NCI-H2081 treated with DMSO at 0.1 percent for 48 hours (cell line): ENCODE results near the gene FRMD4A.
"Not testable (repeated sequence)": the region's sequence is repeated elsewhere in the genome, so short reads cannot be mapped to it uniquely, and the experiment has no call there.

Experiments used
- DNase-seq: peaks from one replicate; lab custom pipeline; 2025; lab: John Stamatoyannopoulos, UW

The FRMD4A gene

DNA sequence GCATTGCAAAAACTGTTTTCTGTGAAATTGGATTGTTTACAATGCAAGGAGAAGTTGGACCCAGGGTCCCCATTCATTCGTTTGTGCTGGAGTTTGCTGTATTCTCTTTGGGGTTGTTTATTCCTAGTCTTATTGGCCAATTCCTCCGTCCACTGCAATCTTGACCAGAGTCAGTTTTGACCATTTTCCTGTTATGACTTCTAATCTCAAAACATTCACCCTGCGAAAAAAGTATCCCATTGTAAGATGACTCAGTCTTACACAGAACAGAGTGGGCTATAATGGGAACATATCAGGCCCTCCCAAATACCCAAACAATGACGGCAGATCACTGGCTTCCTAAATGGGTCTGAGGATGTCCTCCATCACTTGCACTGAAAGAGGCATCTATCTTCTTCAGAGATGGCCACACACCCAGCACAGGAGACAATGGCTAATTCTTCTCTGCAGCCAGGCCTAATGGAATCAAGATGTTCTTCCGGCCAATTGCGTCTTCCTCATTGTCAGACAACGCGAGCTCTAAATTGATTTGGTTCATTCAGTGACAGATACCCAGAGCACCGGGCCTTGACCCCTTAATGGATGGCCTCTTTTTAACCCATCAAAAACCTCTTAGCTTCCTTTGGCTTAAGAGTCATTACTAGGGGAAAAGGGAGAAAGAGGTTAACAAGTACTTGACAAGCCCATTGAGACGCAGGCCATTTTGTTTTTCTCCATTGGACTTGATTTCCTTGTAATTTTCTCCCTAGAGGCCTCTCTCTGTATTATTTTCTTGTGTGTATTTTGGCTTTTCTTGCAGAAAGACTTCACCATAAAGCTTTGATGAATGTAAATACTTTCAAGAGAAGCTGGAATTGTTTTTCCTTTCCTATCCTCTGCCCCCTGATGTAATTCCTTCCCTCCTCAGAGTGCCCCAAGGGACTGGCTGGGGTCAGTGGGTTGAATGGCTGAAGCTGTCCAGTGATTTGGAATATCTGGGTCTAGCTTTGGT, 614.3 kb downstream of the FRMD4A start:
- DNase-seq, result no peak

DNA sequence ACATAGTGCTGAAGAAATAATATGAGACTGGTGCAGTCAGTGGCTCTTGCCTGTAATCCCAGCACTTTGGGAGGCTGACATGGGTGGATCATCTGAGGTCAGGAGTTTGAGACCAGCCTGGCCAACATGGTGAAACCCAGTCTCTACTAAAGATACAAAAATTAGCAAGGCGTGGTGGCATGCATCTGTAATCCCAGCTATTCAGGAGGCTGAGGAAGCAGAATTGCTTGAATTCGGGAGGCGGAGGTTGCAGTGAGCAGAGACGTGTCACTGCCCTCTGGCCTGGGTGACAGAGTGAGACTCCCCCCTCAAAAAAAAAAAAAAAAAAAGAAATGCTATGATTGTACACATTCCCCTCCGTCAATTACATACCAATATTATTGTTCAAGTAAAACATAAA, 615.1 kb downstream of the FRMD4A start:
- DNase-seq, result not testable (repeated sequence)

DNA sequence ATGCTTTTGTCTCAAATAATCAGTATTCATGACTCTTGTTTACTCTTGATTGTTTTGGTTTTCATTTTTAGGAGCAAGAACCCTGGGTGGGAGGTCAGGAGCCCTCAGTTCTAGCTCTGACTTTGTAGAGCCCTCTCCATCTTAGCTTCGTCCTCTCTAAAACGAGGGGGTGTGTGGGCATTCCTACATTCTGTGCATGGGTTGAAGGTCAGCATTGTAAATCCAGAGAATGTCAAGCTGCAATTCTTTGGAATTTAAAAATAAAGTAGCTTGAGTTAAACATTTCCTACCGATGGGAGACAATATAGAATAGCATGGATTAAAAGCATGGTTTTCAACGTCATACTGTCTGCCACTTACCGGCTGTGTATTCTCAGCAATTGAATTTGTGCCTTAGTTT, 615.6 kb downstream of the FRMD4A start:
- DNase-seq, result no peak

DNA sequence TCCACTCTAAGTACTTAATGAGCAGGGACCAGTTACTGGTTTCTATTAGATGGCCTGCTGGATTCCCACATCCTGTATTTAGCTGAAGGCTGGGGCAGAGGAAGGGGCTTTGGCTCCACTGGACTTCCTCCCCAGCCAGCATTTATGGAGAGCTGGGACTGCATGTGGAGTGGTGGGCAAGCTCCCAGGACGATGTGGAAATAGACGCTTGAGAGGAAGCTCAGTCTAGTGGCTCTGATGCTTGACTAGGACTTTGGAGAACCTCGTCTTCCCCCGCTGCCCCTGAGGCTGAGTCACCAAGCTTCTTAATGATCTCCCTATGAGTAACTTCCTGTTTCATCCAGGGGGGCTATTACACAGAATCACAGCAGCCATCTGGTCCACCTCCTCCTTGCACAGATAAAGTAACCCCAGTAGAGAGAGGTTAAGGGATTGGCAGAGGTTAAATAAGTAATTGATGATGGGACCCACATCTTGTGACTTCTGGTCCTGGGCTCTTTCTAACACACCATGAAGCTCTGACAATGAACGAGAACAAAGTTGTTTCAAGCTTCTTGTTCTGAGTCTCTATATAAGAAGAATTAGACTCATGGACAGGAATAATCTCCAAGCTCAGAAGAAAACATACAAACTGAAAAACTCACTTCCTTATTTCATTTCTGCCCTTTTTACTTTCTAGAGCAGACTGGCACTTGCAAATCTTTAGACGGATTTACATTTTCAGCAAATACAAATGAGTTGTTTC, 617.7 kb downstream of the FRMD4A start:
- no peak for DNase-seq

DNA sequence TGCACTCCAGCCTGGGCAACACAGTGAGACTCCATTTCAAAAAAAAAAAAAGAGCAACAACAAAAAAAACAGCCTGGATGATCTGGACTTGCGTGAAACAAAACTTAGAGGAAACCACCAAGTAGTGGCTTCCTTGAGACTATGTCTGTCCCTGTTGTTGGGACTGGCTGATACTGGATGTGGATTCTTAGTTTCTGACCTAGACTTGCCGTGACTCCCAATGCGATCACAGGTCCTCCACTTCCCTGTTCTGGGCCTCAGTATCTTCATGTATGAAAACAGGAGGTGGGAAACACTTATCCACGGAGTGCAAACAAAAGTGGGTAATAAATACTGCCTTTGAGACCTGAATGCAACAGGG, 618.3 kb downstream of the FRMD4A start:
- no peak for DNase-seq

DNA sequence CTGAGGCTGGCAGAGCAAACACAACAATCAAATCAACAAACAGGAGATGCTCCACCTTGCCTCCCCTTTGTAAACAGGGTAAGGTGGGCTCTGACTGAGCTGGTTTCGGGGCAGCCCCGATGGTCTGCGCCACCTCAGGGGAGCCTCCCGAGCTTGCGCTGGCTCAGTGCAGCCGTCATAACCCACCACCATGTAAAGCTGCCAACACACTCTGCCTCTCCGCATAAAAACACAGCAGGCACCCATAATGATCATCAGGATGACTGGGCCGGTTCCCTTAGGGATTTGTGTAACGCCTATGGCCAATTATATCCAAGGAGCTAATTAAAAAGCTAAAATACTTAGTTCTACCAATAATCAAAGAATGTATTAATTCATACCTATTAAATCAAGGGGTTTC, 619.4 kb downstream of the FRMD4A start:
- no peak for DNase-seq

DNA sequence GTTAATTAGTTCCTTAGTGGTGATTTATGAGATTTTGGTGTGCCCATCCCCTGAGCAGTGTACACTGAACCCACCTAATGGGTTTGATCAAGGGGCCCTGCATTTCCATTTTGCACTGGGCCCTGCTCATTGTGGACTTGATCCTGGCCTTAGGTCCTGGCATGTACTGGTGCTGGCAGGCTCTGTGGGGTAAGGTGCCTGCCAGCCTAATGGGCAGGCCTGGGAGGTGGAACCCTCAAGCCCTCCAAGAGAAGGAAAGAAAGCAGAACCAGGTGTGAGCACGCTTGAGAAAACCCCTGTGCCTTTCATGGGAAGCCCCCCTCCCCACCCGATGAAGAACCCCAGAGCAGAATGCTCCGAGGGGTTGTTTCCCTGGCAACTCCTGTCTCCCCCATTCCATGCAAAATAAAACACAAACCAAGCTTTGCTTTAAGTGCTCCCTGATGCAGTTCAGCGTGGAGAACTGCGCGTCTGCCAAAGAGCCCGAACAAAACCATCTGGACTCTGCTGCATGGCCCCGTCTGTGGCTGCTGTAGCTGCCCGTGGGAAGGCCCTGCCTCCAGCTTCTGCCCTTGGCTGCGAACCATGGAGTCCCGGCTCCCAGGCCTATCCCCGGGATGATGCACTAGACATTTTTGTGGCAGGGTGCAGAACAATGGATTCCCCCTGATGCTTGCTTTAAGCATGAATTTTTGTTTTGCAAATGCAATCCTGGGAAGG, 620.6 kb downstream of the FRMD4A start:
- DNase-seq, result no peak

DNA sequence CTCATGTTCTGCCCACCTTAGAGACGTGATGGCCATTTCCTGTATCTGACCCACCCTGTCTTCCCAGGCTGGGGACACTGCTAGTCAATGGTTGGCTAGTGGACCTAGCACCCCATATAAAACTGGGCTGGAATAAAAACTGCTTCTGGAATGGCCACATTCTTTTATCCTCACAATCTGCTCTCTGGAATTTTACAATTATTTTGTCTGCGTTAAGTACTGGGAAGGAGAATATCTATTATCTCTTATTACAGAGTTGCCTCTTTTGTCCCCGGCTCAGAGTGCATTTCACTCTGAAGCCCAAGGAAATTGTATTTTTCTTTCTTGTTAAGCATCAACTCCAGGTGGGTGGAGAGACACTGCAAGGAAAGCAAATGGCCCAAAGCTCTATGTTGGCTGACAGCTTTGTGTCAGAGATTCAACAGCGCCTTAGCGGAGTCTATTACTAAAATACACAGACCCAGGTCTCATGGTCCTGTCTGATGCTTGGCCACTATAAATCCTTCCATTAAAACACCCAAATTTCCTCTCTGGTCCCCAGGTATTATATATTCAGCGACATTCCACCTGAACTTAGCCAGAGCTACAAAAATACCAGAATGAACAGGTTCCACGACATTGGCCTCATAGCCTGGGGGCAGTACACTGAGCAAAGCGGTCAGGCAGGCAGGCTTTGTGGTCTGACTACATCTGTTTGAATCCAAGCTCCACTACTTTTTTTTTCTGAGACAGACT, 622.3 kb downstream of the FRMD4A start:
- no peak for DNase-seq

DNA sequence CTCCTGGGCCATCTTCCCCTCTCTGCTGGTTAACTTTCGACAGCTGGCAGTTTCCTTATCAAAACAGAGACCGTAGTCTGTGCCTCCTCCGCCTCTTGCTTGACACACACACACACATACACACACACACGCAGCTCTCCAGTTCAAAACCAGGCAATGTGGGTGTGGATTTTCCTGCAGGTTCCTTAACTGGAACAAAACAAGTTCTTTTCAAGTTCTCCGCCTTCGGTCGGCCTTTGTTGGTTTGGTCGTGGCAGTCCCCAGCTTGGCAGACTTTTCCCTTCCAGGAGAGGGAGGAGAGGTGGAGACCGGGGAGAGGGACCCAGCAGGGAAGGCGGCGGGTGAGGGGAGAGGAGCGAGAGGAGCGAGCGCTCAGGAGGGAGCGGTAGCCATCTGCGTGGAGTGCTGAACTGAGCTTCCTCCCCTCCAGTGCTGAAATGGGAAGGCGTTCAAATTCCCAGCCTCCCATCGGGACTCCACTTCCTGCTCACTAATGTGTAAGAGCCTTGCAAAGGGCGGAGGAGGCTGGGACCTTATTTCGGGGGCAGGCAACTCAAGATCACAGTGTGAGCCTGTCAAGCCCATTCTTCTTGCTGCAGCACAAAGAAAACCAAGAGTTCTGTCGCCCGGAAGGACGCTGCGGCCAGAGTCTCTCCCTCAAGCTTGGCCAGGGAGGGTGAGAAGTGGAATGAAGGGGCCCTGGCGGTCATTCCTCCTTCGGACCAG, 623.4 kb downstream of the FRMD4A start:
- DNase-seq, result no peak

DNA sequence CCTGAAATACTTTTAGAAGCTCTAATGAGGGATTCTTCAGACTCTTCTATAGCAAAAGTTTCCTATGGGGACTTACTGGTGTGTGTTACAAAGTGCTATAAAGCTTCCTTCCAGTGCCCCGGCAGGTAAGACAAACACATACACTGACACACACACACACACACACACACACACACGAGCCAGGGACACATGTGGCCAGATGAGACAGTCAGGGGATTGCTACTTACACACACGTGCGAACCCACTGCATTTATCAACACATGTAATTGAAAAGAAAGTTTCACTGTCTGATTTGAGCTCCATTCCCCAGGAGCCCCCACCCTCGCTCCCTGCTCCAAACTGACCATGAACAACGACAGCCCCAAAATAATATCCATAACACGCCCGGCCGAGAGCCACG, 624.1 kb downstream of the FRMD4A start:
- DNase-seq, result no peak

DNA sequence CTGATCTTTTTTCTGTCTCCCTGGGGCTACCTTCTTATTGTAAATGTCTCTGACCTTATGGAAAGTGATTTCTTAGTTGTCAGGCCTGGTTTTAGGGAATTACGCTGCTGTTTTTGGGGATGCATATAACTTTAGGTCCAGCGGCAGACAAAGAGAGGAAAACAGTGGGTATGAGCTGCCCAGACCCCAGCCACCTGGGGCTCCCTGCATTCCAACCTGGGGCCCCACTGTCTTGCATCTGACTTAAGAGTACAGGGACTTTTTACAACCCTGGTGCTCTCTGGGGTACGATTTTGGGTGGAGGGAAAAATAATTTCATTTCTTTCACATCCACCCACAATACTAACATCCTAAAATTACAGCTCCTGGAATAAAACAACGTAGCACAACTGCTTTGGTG, 624.5 kb downstream of the FRMD4A start:
- DNase-seq, result no peak

DNA sequence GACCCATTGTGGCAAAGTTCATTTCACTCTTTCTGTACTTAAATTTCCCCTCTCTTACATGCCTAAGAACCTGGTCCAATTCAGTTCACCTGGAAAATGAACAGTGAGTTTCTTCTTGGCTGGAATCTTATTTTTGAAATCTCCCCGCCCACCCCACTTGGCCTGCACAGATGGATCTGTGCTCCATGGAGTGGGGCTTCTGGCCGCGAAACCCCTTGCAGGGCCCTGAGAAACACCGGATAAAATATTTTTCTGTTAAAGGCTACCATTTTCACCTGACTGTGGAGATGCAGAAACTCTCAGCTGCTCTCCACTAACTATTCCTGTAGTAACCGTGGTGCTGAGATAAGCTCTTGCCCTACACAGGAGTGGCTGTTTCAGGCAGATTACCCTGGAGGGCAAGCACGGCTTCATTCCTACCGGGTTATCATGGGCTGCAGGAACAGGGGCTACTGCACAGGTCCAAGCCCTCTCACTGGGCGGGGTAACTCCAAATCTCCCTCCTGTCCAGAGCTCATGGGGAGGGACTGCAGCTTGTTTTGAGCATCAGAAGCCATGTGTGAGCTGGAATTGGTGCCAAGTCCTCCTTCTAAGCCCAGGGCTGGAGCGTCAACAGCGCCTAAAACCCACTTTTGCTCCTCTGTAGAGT, 625.1 kb downstream of the FRMD4A start:
- DNase-seq, result no peak

DNA sequence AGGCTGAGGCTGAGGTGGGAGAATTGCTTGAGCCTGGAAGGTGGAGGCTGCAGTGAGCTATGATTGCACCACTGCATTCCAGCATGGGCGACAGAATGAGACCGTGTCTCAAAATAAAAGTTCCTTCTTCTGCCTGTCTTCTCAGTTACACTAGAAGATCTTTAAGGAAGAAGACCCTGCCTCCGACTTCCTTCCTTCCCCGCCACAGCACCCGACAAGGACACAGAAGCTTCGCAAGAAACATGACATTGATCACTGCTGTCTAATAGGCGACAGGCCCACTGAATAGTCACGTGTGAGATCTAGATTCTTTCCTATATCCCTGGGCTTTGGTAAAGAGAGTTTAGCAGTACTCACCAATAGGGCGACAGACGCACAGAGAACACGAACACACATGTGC, 625.8 kb downstream of the FRMD4A start:
- DNase-seq, result no peak

DNA sequence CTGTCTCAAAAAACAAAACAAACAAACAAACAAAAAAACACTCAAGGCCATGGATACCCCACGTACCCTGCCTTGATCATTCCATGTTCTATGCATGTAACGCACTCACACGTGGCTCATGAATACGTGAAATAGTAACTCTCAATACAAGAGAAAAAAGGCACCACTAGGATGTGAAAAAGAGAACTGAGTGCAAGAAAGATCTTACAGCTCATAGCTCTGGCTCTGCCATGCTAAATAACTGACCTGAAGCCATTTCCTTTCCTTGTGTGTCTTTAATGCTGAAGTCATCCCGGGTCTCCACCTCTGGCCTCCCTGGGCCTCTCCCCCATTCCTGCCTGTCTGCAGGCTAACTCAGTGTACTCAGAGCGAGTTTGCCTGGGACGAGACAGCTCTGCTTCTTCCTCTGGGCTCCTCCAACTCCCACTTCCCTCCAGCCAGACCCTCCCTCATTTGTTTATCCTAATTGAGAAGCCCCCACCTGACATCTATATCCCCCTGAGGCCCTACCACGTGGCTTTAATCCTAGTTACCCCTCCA, 626.7 kb downstream of the FRMD4A start:
- DNase-seq, result no peak

DNA sequence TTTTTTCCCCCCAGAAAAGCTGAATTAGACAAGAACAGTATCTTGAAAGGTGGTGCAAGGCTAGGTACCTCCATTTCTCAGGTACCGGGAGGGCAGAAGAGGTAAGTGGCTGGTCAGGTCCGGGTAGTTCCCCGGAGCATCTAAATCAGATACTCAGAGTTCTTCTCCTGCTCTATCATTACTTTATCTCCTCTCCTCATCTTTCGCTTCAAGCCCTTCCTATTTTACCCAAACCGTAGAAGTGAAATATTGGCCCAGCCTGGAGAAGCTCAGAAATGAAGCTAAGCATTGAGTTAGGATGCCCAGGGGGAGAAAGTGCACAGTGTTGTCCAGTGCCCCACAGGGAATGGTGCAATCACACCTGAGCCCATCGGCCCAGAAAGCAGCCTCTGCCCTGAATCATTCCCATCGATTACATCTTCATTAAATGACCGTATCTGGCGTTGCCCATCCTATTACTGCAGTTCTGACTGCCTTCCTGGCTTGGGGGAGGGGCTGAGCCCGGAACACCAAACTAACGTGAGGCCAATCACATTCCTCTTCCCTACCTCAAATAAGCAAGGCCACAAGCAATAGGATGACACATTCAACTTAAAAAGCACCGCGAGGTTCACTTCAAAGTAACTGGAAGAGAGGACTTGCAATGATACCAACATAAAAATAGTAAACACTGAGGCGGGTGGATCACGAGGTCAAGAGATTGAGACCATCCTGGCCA, 627.5 kb downstream of the FRMD4A start:
- no peak for DNase-seq

DNA sequence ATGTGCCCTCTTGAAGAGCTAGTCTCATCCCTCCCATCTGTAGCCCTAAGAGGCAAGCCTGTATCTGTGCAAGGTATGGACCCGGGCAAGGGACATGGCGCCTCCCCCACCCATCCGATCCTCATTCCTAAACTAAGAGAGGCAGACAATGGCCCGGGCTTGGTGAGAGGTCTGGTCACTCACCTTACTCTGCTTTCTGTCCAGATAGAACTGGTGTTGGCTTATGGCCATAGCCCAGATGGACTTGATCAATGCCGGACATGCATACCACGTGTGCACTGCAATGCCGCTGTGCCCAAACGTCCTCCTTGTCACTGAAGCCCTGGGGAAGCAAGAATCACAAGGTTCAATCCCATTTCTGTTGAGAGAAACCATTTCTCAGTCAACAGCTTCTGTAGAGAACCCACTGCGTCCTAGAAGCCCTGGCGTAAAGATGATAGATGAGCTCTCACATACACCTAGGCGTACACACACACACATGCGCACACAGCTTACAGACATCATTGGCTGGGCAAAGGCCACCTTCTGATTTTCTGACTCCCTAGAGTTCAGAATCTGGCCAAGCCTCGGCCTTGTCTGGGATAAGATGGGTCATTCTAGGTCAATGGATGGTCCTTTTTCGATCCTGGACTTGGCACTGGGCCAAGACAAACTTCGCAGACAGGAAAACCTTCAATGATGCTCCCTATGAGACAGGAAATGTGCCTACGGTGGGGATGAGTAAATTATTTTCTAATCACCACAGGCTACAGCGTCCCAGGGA, 629.4 kb downstream of the FRMD4A start:
- no peak for DNase-seq

DNA sequence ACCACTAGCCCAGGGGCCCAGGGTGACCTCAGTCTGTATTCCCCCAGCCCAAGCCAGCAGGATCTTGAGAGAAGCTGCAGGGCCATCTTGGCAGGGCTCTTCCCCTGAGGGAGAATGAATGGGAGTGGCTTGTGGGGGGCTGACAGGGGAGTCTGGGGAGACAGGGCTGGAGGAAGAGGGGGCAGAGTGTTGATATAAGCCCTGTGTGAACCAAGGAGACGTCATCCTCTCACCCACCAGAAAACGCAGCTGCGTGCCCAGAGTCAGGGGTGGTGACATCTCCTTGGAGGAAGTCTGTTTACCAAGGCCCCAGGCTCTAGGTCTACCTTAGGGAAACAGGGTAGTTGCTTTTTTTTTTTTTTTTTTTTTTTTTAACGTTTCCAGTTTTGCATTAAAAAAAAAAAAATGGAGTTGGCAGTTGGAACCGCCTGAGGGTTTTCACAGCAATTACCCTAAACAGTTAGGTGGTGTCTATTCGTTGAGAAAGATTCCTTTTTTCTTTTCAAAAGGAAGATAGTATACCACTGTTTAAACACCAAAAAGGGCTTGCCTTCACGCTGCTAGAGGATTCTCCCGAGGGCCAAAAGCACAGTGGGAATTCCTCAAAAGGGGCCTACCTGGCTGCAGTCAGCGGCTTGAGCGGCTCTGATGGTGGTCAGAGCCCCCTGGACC, 630.1 kb downstream of the FRMD4A start:
- no peak for DNase-seq

DNA sequence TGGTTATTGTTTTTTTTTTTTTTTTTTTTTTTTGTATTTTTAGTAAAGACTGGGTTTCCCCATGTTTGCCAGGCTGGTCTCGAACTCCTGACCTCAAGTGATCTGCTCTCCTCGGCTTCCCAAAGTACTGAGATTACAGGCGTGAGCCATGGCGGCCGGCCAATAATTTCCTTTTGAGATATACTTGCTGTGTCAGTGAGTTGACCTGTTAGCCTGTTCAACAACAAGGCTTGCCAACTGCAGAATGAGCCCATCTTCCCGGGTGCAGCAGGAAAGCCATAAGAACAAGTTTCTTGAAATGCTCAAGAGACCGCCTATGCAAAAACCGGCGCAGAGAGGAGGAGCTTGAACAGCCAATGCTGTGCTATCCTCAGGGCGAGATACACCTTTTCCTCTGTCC, 631.5 kb downstream of the FRMD4A start:
- no peak for DNase-seq
